Omental fat pad (tissue), 4 donors: Measurements from ENCODE around the gene MIX23. TPM values are rescaled to one million over a fixed set of nuclear protein-coding genes. Genes with fewer than 3 reads are reported as not detected.

ENCODE experiments used
- ATAC-seq: fragments of 150-250 bp; one replicate; pipeline ENCODE4 v1.9.1; 2016; ENCODE audit warnings: mild to moderate bottlenecking, moderate library complexity; ENCODE audit not compliant: low FRiP score
- DNase-seq: peaks from one replicate; pipeline ENCODE4 v3.0.0-alpha.2; 2019; ENCODE audit warnings: low spot score
- total RNA-seq, 4 donors: library from RNA; depleted of rRNA; stranded (reverse); fragments of >200 nt; gene quantifications; one replicate each; pipeline ENCODE4 v1.1.0, GENCODE V29; 2016
- TF ChIP-seq, protein P1 (sequence below), 3 donors: fragments of 450-650 bp; IDR thresholded peaks; one replicate each; pipeline ENCODE4 v1.5.1; 2016 to 2017; ENCODE audit warnings: antibody characterized with exemption in 3 of 3, mild to moderate bottlenecking in 3 of 3, moderate library complexity in 2 of 3

MIX23 gene
- total RNA-seq, 4 donors from 2014 or later: 12.9 to 21.6 (median 17.0) TPM

DNA sequence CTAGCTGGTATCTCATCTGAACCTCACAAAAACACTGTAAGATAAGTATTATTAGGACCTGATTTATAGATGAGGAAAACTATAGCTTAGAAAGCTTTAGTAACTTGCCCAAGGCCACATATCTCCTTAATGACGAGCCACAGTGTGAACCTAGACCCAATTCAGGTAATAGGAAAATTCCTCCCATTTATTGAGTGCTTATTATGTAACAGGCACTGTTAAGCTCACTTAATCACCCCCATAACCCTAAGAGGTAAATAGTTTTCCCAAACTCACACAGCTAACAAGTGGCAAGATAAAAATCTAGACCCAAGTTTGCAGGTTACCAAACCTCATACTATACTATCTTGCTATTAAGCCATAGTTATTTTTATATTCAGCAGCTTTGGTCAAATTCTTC lies 24.9 kb upstream of the MIX23 start:
- ATAC-seq (no peak), DNase-seq (no peak)
- TF ChIP-seq, protein P1, sequence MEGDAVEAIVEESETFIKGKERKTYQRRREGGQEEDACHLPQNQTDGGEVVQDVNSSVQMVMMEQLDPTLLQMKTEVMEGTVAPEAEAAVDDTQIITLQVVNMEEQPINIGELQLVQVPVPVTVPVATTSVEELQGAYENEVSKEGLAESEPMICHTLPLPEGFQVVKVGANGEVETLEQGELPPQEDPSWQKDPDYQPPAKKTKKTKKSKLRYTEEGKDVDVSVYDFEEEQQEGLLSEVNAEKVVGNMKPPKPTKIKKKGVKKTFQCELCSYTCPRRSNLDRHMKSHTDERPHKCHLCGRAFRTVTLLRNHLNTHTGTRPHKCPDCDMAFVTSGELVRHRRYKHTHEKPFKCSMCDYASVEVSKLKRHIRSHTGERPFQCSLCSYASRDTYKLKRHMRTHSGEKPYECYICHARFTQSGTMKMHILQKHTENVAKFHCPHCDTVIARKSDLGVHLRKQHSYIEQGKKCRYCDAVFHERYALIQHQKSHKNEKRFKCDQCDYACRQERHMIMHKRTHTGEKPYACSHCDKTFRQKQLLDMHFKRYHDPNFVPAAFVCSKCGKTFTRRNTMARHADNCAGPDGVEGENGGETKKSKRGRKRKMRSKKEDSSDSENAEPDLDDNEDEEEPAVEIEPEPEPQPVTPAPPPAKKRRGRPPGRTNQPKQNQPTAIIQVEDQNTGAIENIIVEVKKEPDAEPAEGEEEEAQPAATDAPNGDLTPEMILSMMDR (IDR thresholded peaks at IDR 0.05): no peak

GRCh38 chr3:122406198-122406597 lies 23.2 kb upstream of the MIX23 start:
- TF ChIP-seq, protein P1 (IDR thresholded peaks at IDR 0.05): no peak

DNA sequence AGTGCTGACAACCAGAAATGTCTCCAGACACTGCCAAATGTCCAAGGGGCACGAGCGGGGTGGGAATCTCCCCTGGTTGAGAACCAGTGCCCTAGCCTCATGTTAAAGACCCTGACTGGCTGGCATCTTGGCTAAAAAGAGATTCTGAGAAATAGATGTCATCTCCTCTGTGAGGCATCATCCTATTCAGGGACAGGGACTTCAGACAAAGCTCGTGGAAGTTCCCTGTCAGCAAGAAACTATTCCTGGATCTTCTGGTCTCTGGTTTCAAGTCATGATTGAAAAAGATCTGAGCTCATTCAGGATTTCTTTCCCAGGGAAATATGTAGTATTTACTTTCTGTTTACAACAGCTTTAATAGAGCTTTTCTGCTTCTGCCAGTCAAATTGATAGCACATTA lies 22.0 kb upstream of the MIX23 start:
- TF ChIP-seq, protein P1 (IDR thresholded peaks at IDR 0.05): no peak
- DNase-seq (no peak), ATAC-seq (no peak)

More at GRCh38 chr3:122406198-122406597, 23.2 kb upstream of the MIX23 start:
- ATAC-seq (no peak), DNase-seq (no peak)

GRCh38 chr3:122403489-122403888 lies 20.5 kb upstream of the MIX23 start:
- ATAC-seq (no peak), DNase-seq (no peak)
- TF ChIP-seq, protein P1 (IDR thresholded peaks at IDR 0.05): no peak

GRCh38 chr3:122398920-122399319 lies 15.9 kb upstream of the MIX23 start:
- TF ChIP-seq, protein P1 (IDR thresholded peaks at IDR 0.05): no peak

DNA sequence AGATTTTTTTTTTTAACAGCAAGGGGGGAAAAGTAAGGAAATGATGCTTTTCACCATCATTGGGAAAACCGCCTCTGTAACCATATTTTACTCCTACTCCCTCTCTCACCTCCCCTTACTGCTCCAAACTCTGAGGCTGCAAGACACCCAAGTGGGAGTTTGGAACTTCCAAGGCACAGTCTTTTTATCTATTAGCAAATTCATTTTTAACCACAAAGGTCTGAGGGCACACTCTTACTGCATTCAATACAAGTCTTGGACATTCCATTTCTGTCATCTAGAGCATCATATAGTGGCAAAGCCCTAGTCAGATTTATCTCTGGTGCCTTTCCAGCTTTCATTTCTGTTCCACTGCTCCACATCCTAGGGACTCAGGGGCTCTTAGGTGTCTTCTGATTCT lies 14.2 kb upstream of the MIX23 start:
- TF ChIP-seq, protein P1 (IDR thresholded peaks at IDR 0.05): no peak
- DNase-seq: no peak
- ATAC-seq: no peak

More at GRCh38 chr3:122398920-122399319, 15.9 kb upstream of the MIX23 start:
- no peak for ATAC-seq
- DNase-seq: no peak

DNA sequence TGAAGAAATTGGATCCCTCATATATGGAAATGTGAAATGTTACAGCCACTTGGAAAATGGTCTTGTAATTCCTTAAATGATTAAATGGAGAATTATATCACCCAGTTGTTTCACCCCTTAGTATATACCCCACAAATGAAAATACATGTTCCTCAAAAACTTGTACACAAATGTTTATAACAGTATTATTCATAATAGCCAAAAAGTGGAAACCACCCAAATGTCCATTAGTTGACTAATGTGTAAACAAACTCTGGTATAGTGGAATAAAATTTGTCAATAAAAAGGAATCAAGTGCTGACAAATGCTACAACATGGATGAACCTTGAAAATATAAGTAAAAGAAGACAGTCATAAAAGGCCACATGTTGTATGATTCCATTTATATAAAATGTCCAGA lies 13.5 kb upstream of the MIX23 start:
- ATAC-seq (no peak), DNase-seq (no peak)

More for the DNA sequence above, 13.5 kb upstream of the MIX23 start:
- TF ChIP-seq, protein P1 (IDR thresholded peaks at IDR 0.05): no peak
